HG02678 (cell line): Measurements from ENCODE around the gene TMPRSS6.

Experiments used
- ATAC-seq: cut with Tn5 transposase; IDR thresholded peaks from one replicate; pipeline ENCODE4 v1.9.1; 2021; ENCODE audit warnings: mild to moderate bottlenecking, moderate library complexity; ENCODE audit not compliant: unreplicated experiment

TMPRSS6 gene

DNA sequence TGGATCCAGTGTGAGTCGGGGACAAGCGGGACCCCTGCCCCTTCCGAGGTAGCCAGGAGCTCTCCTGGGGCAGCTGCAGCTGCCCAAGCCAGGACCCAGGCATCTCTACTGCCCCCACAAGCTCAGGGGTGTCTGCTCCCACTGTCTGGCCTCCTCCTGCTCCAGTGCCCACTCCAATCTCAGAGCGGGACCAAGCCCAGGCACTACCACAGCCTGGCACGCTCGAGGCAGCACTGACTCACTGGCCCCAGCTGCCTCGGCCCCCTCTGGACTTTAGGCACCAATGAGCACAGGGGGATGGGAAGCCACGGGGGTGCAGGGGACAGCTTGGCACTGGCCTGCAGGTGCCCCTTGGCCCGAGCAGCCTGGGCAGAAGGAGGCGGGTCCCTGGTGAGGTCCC, 32.0 kb upstream of the TMPRSS6 start:
- no peak for ATAC-seq

DNA sequence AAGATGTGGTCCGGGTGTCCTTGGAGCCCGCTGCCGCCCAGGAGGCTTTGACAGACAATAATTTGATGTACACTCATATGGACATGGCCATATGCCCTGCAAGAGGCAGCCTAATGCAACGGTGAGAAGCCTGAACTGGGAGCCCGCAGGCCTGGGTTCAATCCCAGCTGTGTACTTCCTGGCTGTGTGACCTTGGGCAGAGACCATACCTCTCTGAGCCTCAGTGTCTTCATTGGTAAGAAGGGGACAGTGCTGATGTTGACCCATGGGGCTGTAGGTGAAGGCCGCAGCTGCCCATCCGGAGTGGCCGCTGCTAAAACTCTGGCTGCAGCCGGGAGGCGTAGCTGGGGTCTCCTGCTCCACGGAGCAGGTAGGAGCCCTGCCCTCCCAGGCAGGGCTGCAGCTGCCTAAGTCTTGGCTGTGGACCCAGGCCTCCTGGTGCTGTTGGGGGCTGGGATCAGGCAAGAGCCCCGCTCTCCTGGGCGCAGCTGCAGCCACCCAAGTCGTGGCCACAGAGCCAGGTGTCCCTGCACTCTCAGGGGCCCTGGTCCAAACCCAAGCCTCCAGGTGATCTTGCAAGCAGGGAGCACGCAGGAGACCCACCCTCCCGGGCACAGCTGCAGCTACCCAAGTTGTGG, 31.3 kb upstream of the TMPRSS6 start:
- ATAC-seq: no peak

DNA sequence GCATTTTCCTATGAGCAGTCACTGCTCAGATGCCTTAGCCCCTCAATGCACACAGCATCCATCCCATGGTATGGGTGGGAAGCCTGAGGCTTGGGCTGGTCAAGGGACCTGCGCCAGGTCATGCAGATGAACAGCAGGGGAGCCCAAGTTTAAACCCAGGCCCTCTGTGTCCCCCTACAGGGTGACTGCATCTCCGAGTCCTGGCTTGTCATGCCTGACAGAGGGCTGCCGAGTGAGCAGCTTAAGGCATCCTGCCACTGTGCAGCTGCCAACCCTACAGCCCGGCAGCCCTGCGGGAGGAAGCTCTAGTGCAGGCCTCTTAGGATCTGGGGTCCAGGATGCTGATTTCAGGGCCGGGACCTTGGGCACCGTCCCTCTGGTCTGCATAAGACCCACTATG, 30.2 kb upstream of the TMPRSS6 start:
- ATAC-seq: no peak

DNA sequence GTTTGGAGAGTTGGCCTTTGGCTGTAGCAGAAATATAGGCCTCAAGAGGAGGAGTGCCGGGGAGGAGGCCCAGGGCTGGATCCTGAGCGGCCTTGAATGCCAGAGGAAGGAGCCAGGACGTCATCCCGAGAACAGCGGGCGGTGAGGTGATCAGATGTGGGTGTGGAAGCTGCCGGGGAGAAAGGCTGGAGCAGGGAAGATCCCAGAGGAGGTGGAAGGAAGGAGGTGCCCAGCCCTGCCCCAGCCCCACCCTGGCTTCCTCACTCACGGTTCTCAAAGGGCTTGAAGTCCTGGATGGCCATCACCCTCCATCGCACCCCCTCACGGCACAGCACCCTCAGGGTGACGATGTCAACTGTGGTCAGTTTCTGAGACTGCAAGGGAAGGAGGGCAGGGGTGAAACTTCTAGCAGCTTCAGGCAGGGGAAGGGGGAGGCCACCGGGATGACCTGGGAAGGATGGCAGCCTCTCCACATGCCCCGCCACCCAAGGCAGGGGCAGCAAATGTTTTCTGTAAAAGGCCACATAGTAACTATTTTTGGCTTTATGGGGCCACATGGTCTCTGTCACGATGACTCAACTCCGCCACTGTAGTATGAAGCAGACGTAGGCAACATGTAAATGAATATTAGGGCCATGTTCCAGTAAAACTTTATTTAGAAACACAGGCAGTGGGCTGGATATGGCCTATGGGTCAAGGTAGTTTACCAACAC, 29.5 kb upstream of the TMPRSS6 start:
- ATAC-seq: no peak

DNA sequence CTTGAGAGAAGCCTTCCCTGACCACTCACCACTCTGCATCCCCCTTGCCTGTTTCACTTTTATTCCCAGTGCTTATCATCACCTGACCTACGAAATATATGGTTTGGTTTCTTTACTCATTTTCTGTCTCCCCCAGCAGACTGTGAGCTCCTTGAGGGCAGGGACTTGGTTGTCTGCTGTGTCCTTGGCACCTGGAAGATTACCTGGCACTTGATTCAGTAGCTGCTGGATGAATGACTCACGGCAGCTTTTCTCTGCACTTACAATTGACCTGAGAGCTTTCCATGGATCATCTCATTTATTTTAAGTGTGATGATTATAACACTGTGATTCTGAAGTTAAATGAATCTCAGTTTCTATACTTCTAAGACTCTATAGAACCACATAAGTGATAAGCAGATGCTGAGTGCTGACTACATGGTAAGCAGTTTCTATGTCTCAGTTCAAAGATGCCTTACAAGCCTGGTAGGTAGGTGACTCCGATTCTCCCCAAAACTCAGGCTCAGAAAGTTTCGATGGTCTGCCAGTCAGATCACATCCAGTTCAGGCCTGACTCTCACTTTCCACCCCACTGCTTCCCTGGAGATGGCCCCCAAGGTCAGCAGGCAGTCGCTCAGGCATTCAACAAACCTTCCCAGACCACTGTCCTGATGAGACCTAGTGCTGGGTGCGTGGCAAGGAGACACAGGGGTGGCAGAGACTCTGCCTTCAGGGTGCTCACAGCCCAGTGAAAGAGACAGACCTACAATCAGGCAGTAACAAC, 28.6 kb upstream of the TMPRSS6 start:
- ATAC-seq: no peak

DNA sequence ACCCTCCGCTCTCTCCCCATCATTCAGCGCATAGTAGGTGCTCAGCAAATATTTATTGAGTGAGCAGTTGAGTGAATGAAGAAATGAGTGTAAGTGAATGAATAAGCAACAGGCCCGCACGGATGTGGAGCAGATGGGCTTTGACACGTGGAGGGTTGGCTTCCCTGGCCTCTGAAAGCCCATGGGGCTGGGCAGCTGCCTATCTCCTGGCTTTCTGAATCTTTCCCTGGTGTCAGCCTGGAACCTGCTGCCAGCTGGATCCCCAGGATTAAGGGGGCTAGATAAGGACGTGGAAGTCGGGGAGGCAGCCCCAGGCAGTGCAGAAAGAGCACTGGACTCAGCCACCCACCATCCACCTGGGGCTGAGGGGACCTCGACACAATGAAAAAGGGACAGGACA, 27.6 kb upstream of the TMPRSS6 start:
- ATAC-seq: no peak

DNA sequence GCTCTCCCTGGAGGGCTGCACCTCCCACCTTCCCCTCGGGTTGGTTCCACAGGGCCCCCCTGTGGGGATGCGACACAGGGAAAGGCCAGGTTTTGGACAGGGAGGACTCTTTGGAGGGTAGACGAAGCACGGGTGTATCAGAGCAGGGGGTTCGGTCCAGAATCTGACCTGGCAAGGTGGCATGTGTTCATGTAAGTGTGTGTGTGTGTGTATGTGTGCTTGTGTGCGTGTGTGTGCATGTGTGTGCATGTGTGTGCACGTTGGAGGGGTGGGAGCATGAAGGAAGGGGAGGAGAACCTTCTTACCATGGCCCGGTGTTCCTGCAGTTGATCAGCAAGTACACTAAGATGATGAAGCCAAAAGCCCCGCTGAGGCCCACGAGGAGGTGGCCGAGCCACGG, 25.5 kb upstream of the TMPRSS6 start:
- ATAC-seq: no peak

DNA sequence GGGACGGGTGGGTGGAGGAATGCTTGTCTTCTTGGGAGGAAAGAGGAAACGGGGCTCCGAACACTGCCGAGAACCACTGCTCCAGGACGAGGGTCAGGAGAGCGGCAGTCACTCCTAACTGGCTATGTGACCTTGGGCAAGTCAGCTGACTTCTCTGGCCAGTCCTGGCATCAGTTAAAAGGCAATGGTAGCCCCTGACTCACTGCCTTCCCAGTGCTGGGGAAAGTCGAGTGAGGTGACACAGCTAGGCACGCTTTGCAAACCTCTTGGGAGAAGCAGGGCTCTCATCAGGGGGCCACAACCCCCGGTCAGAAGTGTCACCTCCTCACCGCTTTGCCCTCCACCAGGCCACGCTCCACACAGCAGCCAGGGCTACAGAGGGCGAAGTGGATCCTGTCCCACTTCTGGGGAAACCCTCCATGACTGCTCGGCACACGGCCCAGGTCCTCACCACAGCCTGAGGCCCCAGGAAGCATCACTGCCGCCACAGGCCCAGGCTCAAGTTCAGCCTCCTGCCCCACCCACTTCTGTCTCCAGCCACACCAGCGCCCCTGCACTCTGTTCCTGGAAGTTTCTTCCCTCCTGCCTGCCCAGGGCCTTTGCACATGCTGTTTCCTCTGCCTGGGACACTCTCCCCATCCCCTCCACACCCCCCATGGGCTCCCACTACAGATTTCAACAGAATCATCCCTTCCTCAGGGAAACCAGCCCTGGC, 23.9 kb upstream of the TMPRSS6 start:
- no peak for ATAC-seq

DNA sequence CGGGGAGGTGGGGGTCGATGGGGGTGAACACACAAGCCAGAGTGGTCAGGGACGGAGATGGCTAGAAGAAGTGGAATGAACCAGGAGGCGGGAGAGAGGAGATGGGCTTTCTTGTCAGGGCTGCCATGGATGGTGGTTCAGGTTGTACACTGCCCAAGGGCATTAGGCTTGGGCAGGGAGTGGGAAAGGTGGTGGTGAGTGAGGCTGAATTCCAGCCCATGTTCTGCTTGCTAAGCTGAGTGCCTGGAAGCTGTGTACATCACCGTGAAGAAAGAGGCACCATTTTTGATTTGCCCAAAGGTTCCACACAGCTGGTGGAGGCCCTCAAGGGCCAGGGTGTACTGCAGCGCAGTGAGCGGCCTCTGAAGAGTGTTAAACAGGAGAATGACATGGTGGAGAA, 23.3 kb upstream of the TMPRSS6 start:
- no peak for ATAC-seq

DNA sequence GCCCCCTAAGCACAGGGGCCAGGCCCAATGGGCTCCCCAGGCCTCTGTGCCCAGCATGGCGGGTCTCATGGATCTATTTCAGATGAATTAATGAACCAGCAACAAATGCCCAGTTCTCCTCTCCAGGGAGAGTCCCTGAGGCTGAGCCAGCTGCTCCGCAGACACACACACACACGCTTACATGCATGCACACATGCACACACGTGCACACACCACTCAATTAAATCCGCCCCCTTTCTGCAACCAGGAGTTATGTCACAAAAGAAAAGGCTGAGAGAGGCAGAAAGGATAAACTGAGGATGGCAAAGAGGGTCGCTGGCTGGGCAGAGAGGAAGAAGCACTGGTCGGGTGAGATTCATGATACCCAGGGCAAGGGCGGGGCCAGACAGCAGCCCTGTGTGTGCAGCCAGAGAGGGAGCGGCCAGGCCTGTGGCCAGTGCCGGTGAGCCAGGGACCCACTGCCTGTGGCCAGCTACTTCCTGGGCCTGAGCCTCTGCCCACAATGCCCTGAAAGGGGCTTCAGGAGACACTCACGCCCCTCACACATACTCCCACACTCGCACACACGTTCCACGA, 20.4 kb upstream of the TMPRSS6 start:
- no peak for ATAC-seq

DNA sequence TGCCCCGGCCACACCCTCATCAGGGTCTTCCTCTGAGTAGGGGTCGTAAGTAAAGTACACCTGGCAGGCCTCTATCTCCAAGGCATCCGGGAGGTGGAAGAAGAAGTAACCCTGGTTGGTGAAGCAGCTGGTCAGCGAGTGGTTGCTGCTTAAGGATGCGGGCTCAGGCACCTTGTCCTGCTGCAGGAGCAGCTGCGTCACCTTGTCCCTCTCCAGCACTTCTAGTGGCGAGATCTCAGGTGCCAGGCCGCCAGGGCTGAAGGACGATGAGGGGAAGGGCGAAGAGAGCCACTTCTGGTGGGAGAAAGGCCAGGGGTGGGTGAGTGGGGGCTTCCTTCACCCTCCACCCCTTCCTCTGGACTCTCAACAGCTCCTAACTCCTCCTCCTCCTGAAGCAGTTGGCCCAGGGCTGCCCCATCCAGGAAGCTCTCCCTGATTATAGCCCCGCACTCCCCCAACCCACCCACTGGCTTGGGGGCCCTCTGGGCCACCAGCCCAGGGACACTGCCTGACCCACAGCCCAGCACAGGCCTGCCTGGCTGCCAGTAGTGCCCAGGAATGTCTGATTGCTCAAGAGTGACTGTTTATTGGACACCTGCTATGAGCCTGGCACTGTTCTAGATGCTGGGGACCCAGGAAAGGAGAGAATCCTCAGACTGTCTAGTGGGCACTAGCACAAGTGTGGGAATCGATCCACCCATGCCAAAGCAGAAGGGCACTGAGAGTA, 19.2 kb upstream of the TMPRSS6 start:
- no peak for ATAC-seq

DNA sequence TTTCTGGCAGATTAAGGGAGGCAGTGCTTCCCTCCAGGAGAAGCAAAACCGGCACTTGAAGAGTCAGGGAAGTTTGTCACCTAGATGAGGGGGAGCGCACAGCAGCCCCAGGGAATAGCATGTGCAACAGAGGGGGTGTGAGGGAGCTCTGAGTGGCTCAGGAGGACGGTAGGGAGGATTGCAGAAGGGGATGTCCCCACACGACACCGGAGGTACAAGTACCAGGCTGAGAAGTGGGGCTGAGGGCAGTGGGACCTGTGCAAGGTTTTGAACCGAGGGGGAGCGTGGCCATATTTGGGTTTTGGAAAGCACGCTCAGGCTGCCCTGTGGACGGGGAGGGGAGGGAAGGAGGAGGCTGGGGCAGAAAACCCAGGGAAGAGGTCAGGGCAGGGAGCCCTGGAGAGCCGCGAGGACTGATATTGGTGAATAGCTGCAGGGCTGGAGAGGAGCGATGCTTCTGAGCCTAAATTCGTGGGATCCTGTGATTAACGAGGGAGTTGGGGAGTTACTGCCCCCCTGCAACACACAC, 17.9 kb upstream of the TMPRSS6 start:
- no peak for ATAC-seq

DNA sequence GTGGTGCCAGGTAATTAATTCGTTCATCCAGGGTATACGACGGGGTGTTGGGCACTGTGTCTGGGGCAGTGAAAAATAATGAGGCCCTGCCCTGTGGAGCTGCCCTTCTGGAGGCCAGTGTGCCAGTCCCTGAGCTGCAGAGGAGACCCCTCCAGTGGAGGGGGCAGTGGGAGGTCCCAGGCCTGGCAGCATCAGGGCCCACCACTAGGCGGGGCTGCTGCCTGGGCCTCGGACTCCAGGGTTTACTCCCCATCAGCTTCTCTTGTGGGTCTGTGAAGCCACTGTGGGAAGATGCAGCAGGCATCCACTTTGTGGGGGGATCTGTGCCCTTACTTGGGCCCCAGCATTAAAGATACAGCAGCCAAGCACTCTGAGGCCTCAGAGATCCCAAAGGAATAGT, 17.4 kb upstream of the TMPRSS6 start:
- ATAC-seq: no peak

DNA sequence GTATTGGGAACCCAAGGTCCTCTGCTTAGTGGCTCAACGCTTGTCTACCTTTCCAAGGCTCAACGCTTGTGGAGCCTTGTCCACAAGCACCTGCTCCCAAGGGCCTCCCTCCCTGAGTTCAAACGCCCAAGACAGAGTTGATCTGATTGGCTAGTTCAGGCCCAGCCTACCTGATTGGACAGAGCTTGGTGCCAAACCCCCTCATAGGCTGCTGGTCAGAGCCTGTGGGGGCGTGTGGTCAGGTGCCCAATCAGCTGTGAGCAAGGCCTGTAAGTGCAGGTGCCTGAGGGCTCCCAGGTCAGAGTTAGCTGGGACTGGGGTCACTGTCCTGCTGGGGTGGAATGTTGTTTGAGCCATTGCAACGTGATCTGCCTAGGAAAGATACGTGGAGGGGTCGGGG, 16.9 kb upstream of the TMPRSS6 start:
- no peak for ATAC-seq

DNA sequence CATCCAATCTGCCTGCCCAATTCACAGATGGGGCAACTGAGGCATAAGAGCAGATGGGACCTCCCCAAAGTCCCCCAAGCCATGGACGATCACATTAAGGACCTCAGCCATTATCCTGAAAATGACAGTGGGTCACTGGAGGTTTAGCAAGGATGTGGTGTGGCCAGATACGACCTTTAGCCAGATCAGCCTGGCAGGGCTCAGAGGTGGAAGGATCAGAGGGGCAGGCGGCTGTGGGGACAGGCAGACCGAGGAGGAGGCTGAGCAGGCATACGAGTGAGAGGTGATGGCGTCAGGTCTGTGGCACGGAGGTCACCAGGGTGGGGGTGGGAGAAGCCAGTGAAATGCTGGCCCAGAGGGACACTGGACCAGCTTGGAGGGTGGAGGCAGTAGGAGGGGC, 14.1 kb upstream of the TMPRSS6 start:
- no peak for ATAC-seq

DNA sequence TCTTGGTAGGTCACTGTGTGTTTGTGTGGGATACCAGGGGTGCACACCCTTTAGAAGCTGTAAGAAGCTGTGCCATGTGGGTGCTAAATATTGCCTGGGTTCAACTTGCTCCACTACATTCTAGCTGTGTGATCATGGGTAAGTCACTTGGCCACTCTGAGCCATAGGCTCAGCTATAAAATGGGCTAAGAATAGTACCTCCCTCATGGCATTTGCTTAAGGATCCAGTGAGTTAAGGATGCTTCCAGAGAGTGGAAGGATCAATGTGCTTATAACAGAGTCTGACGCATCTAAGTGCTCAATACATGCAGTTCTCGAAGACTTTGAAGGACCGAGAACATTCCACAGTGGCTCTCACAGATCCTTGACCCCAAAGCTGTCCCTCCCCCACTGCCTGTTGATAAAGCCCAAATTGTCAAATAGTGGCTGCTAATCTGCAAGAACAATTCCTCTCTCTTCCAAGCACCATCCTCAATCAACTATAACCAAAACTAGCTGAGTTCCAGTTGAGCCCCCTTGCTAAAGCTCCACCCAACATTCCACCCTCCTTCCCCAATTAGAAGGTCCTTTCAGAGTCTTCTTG, 13.2 kb upstream of the TMPRSS6 start:
- ATAC-seq: no peak

DNA sequence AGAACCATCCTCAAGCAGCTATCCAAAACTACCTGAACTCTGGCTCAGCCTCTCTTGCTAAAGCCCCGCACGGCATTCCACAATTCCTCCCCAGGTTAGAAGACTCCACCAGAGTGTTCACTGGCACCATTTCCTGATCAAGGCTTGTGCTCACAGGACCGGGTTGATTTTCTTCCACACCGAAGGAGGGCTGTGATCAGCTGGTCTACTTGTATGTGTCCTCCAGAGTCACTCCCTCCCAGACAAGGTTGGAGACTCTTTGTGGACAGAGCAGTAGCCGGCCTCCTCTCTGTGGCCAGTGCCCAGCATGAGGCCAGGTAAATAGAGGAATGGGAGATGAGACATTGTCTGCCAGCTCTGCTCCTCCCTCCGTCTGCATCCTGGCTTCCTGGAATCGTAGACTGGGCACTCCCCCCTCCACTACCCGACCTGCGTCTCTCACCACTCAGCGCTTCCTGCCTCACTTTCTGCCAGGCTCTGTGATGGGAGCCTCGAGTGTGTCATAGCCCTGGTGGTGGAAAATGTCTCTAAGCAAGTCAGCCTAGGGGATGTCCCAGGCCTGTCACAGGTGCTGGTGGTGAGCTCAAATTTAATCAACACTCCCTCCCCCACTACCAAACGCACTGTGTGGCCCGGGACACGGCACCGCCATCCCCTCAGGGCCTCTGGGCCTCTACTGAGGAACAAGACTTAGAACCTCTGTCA, 12.5 kb upstream of the TMPRSS6 start:
- peak; percentile 87 for ATAC-seq

DNA sequence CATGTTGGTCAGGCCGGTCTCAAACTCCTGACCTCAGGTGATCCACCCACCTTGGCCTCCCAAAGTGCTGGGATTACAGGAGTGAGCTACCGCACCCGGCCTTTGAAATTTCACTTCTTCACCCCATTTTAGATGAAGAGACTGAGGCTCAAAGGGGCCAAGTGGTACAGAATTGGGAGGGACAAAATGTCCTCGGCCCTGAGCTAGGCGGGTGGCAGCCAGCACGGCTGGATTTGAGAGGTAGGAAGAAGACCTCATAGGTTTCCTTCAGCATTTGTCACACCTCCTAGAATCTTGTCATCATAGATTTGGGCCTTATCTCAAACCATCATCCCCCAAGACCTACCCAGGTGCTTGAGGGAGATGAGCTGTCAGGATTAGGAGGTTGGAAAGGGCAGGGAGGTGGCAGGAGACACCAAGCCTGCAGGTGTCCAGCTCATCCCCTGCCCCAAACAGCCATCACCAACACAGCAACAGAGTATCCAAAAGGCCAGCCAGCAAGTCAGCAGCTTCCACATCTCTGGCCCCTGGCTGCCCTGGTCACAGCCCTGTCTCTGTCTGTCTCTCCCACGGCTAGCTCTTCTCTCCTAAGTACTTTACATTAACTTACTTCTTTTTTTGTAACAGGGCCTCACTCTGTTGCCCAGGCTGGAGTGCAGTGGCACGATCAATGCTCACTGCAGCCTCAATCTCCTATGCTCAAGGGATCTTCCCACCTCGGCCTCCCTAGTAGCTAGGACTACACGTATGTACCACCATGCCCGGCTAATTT, 11.2 kb upstream of the TMPRSS6 start:
- no peak for ATAC-seq

DNA sequence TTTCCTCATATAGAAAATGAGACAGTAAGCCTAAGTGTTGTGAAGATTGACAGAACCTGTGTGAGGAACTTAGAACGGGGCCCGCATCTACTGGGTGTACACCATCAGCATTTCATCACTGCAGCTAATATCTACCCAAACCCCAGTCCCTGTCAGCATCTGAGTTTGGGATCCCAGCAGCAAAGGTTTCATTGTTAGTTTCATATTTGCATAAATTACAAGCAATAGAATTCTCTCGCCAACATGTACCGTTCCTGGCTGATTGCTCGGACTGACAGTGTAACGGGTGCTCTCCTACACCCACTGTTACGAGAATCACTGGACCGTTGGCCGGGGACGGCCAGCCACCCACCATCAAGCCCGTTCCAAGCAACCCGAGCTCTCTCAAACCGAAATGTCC, 10.4 kb upstream of the TMPRSS6 start:
- ATAC-seq: no peak
